Adrenal gland (tissue), 12 donors: ENCODE measurements around the gene MORN1. TPM values are rescaled to one million over a fixed set of nuclear protein-coding genes. Genes with fewer than 3 reads are reported as not detected.

Experiments
- DNase-seq, 7 donors: peaks; one replicate each; pipeline ENCODE4 v3.0.0-alpha.2; 2019 to 2020
- H3K27ac ChIP-seq, 5 donors: fragments of 200-600 bp; sonication (generic) in 4 of 5; 1 replicate in 3 of 5; 2 replicates in 2 of 5; pipeline versions ENCODE4 v1.5.1 to v1.8.0; 2016 to 2020; ENCODE audit warnings: mild to moderate bottlenecking in 1 of 5
- H3K27me3 ChIP-seq: fragments of 200-600 bp; 2 replicates; pipeline ENCODE4 v1.8.0; 2021
- H3K36me3 ChIP-seq, 2 donors: fragments of 200-600 bp; replicated peaks in 1 of 2; 1 replicate in 1 of 2; 2 replicates in 1 of 2; pipeline versions ENCODE4 v1.5.1 to v1.8.0; 2018 to 2022
- H3K4me1 ChIP-seq, 2 donors: fragments of 200-600 bp; replicated peaks in 1 of 2; 1 replicate in 1 of 2; 2 replicates in 1 of 2; pipeline versions ENCODE4 v1.5.1 to v1.8.0; 2018 to 2021
- H3K4me3 ChIP-seq, 4 donors: fragments of 200-600 bp; sonication (generic) in 3 of 4; one replicate each; pipeline ENCODE4 v1.5.1; 2016 to 2018
- H3K9me3 ChIP-seq, 3 donors: fragments of 200-600 bp; sonication (generic) in 1 of 3; replicated peaks in 1 of 3; 1 replicate in 2 of 3; 2 replicates in 1 of 3; pipeline versions ENCODE4 v1.5.1 to v1.8.0; 2016 to 2021
- CTCF ChIP-seq, 6 experiments: fragments of 450-650 bp in 4 of 6; fragments of 200-600 bp in 2 of 6; sonication (generic) in 1 of 6; IDR thresholded peaks; 1 replicate in 5 of 6; 2 replicates in 1 of 6; pipeline versions ENCODE4 v1.5.1 to v1.8.0; 2016 to 2021; ENCODE audit warnings: antibody characterized with exemption in 6 of 6, mild to moderate bottlenecking in 2 of 6, moderate library complexity in 1 of 6
- POLR2A ChIP-seq, 2 donors: fragments of 450-650 bp; IDR thresholded peaks; one replicate each; pipeline ENCODE4 v1.6.1; 2017; ENCODE audit warnings: antibody characterized with exemption in 2 of 2, mild to moderate bottlenecking in 2 of 2, moderate library complexity in 1 of 2
- WGBS, 4 donors: extraction: QIAGEN DNeasy Blood & Tissue Kit in 2 of 4; methylation state at CpG; one replicate each; pipeline versions ENCODE4 v1.1.5 to v1.1.7; 2013 to 2017; 5-methylcytosine and 5-hydroxymethylcytosine counted together
- intact Hi-C, 2 donors: fragments of 100-400 bp; cut with DNase I; formaldehyde crosslinking; loops; one replicate each; pipeline versions ENCODE4 v1.14.1 to v1.15.0; 2022 to 2023
- polyA plus RNA-seq, 3 donors: library from polyadenylated mRNA; stranded (reverse); fragments of 200-250 nt in 2 of 3; fragments of 350-450 nt in 1 of 3; fragmentation: Illumina TruSeq in 1 of 3; extraction: RNeasy Lipid Tissue Mini Kit (QIAGEN cat#74804) in 1 of 3; gene quantifications; one replicate each; pipeline ENCODE4 v1.2.3, GENCODE V29; 2013 to 2014
- total RNA-seq, 9 donors: library from RNA; depleted of rRNA in 4 of 9; stranded (reverse); fragments of >200 nt in 4 of 9; fragments of 120-200 nt in 1 of 9; fragmentation: NEBNext Ultra II Directional in 1 of 9; extraction: Animal tissue kit (Norgen Biotek cat#: 25700) in 1 of 9; gene quantifications; one replicate each; pipeline versions ENCODE4 v1.1.0 to v1.2.4, GENCODE V29; 2013 to 2023
- donor health status: healthy with polysubstance abuse.
- donor health status: Bipolar disorder and iron deficiency.
- donor health status: DM: yes; HTN: yes; CAD: no.
- donor health status: DM: no; HTN: no; CAD: no.
- donor health status: DM: no; HTN: no; CAD: no.
- donor health status: DM: yes; HTN: yes; CAD: no.

MORN1 gene
- total and polyA plus RNA-seq, 12 donors: 1.8 to 14.1 (median 8.7) TPM

- no peaks in the 10 kb centered on the region for H3K36me3 ChIP-seq
- TF ChIP-seq CTCF (IDR thresholded peaks at IDR 0.05) (no peak), POLR2A (IDR thresholded peaks at IDR 0.05) (no peak)
- H3K27me3 ChIP-seq: no peaks in the 10 kb centered on the region
- H3K4me1 ChIP-seq: peaks cover 11 to 54% of the 10 kb centered on the region in 2 donors
- WGBS, 4 donors: 46 to 61% (median 50%) methylated on average over 27 to 41 of the region's 41 CpGs
- DNase-seq: peak; percentile 64 to 90 (median 77)
- no peaks in the 10 kb centered on the region for H3K9me3 ChIP-seq
- intact Hi-C loops: no loop called here
- peak overlapping the region in 1 of 4 donors; percentile 34 for H3K4me3 ChIP-seq
- H3K27ac ChIP-seq: peak overlapping the region in 4 of 5 donors; percentile 1 to 89 (median 64)
These were observed 100.5 kb downstream of the MORN1 start for GRCh38 chr1:2290595-2291510.

GRCh38 chr1:2290171-2290578, 101.2 kb downstream of the MORN1 start:
- intact Hi-C loops: no loop called here
- peaks cover 11 to 54% of the 10 kb centered on the region in 2 donors for H3K4me1 ChIP-seq
- H3K27me3 ChIP-seq: no peaks in the 10 kb centered on the region
- TF ChIP-seq CTCF (IDR thresholded peaks at IDR 0.05): no peak
- TF ChIP-seq POLR2A (IDR thresholded peaks at IDR 0.05): no peak
- H3K4me3 ChIP-seq: no peak overlapping the region
- H3K27ac ChIP-seq: peak overlapping the region in 3 of 5 donors; percentile 50 to 89 (median 77)
- no peaks in the 10 kb centered on the region for H3K36me3 ChIP-seq
- no peak for DNase-seq
- H3K9me3 ChIP-seq: no peaks in the 10 kb centered on the region
- 49 to 71% (median 63%) methylated on average over 3 to 7 of the region's 7 CpGs for WGBS, 4 donors

- Histone ChIP-seq H3K27me3 (no peaks in the 10 kb centered on the region), H3K27ac (peak overlapping the region in 2 of 5 donors; percentile 77 to 89), H3K36me3 (no peaks in the 10 kb centered on the region), H3K4me3 (no peak overlapping the region), H3K4me1 (peaks cover 11 to 53% of the 10 kb centered on the region in 2 donors), H3K9me3 (no peaks in the 10 kb centered on the region)
- no peak for TF ChIP-seq POLR2A (IDR thresholded peaks at IDR 0.05)
- no peak for TF ChIP-seq CTCF (IDR thresholded peaks at IDR 0.05)
- WGBS, 4 donors: 70 to 76% (median 74%) methylated on average over 6 to 9 of the region's 9 CpGs
- intact Hi-C loops: no loop called here
- DNase-seq: no peak
These were observed 101.7 kb downstream of the MORN1 start for GRCh38 chr1:2289607-2290006.

GRCh38 chr1:2288816-2289536, 102.4 kb downstream of the MORN1 start:
- no peak overlapping the region for H3K4me3 ChIP-seq
- H3K4me1 ChIP-seq: peaks cover 11 to 51% of the 10 kb centered on the region in 2 donors
- H3K27me3 ChIP-seq: no peaks in the 10 kb centered on the region
- intact Hi-C loops: no loop called here
- WGBS, 4 donors: 82 to 87% (median 84%) methylated on average over 14 to 20 of the region's 20 CpGs
- H3K27ac ChIP-seq: peak overlapping the region in 1 of 5 donors; percentile 89
- DNase-seq: no peak
- no peaks in the 10 kb centered on the region for H3K36me3 ChIP-seq
- no peaks in the 10 kb centered on the region for H3K9me3 ChIP-seq
- no peak for TF ChIP-seq CTCF (IDR thresholded peaks at IDR 0.05)
- no peak for TF ChIP-seq POLR2A (IDR thresholded peaks at IDR 0.05)
